ENCODE data around the gene CDAN1.

Gene CDAN1

GRCh38 chr15:42707873-42708544 lies 28.9 kb downstream of the CDAN1 start:
- Histone ChIP-seq H3K27ac (ENCODE audit: low read depth, low read length) (no peak overlapping the region), H3K9me3 (ENCODE audit: control insufficient read depth, insufficient read depth, low read depth, low read length) (no peaks in the 10 kb centered on the region), H3K4me3 (ENCODE audit: low read depth, low read length) (no peak overlapping the region), H3K9ac (ENCODE audit: low read length) (no peak overlapping the region), H3K27me3 (ENCODE audit: control insufficient read depth, insufficient read depth, low read length) (no peaks in the 10 kb centered on the region), H3K36me3 (ENCODE audit: control insufficient read depth, insufficient read depth, low read length) (no peaks in the 10 kb centered on the region), H3K4me1 (ENCODE audit: control insufficient read depth, insufficient read depth, low read length) (no peaks in the 10 kb centered on the region)

GRCh38 chr15:42707068-42707467 lies 29.9 kb downstream of the CDAN1 start:
- Histone ChIP-seq H3K27me3 (ENCODE audit: control insufficient read depth, insufficient read depth, low read length) (no peaks in the 10 kb centered on the region), H3K9me3 (ENCODE audit: control insufficient read depth, insufficient read depth, low read depth, low read length) (no peaks in the 10 kb centered on the region), H3K27ac (ENCODE audit: low read depth, low read length) (no peak overlapping the region)

GRCh38 chr15:42705336-42705735 lies 31.6 kb downstream of the CDAN1 start:
- H3K27ac ChIP-seq (ENCODE audit: low read depth, low read length): no peak overlapping the region
- H3K4me1 ChIP-seq (ENCODE audit: control insufficient read depth, insufficient read depth, low read length): no peaks in the 10 kb centered on the region
- no peaks in the 10 kb centered on the region for H3K27me3 ChIP-seq (ENCODE audit: control insufficient read depth, insufficient read depth, low read length)
- H3K36me3 ChIP-seq (ENCODE audit: control insufficient read depth, insufficient read depth, low read length): no peaks in the 10 kb centered on the region
- no peaks in the 10 kb centered on the region for H3K9me3 ChIP-seq (ENCODE audit: control insufficient read depth, insufficient read depth, low read depth, low read length)
- H3K4me3 ChIP-seq (ENCODE audit: low read depth, low read length): no peak overlapping the region
- no peak overlapping the region for H3K9ac ChIP-seq (ENCODE audit: low read length)

More at GRCh38 chr15:42707068-42707467, 29.9 kb downstream of the CDAN1 start:
- Histone ChIP-seq H3K36me3 (ENCODE audit: control insufficient read depth, insufficient read depth, low read length) (no peaks in the 10 kb centered on the region), H3K4me3 (ENCODE audit: low read depth, low read length) (no peak overlapping the region), H3K4me1 (ENCODE audit: control insufficient read depth, insufficient read depth, low read length) (no peaks in the 10 kb centered on the region), H3K9ac (ENCODE audit: low read length) (no peak overlapping the region)

- H3K9me3 ChIP-seq (ENCODE audit: control insufficient read depth, insufficient read depth, low read depth, low read length): no peaks in the 10 kb centered on the region
- H3K9ac ChIP-seq (ENCODE audit: low read length): no peak overlapping the region
- H3K36me3 ChIP-seq (ENCODE audit: control insufficient read depth, insufficient read depth, low read length): no peaks in the 10 kb centered on the region
- no peaks in the 10 kb centered on the region for H3K4me1 ChIP-seq (ENCODE audit: control insufficient read depth, insufficient read depth, low read length)
- no peaks in the 10 kb centered on the region for H3K27me3 ChIP-seq (ENCODE audit: control insufficient read depth, insufficient read depth, low read length)
- H3K4me3 ChIP-seq (ENCODE audit: low read depth, low read length): no peak overlapping the region
- no peak overlapping the region for H3K27ac ChIP-seq (ENCODE audit: low read depth, low read length)
Measured at GRCh38 chr15:42704492-42704926, 32.4 kb downstream of the CDAN1 start.

- H3K4me1 ChIP-seq (ENCODE audit: control insufficient read depth, insufficient read depth, low read length): no peaks in the 10 kb centered on the region
- H3K36me3 ChIP-seq (ENCODE audit: control insufficient read depth, insufficient read depth, low read length): peaks cover 25% of the 10 kb centered on the region
- H3K9ac ChIP-seq (ENCODE audit: low read length): no peak overlapping the region
- H3K9me3 ChIP-seq (ENCODE audit: control insufficient read depth, insufficient read depth, low read depth, low read length): no peaks in the 10 kb centered on the region
- no peak overlapping the region for H3K27ac ChIP-seq (ENCODE audit: low read depth, low read length)
- H3K27me3 ChIP-seq (ENCODE audit: control insufficient read depth, insufficient read depth, low read length): no peaks in the 10 kb centered on the region
- no peak overlapping the region for H3K4me3 ChIP-seq (ENCODE audit: low read depth, low read length)
Measured at GRCh38 chr15:42696626-42697025, 40.3 kb downstream of the CDAN1 start.

GRCh38 chr15:42695527-42696071 lies 41.3 kb downstream of the CDAN1 start:
- Histone ChIP-seq H3K27me3 (ENCODE audit: control insufficient read depth, insufficient read depth, low read length) (no peaks in the 10 kb centered on the region), H3K27ac (ENCODE audit: low read depth, low read length) (no peak overlapping the region), H3K36me3 (ENCODE audit: control insufficient read depth, insufficient read depth, low read length) (peaks cover 26% of the 10 kb centered on the region), H3K4me3 (ENCODE audit: low read depth, low read length) (no peak overlapping the region), H3K4me1 (ENCODE audit: control insufficient read depth, insufficient read depth, low read length) (no peaks in the 10 kb centered on the region), H3K9me3 (ENCODE audit: control insufficient read depth, insufficient read depth, low read depth, low read length) (no peaks in the 10 kb centered on the region), H3K9ac (ENCODE audit: low read length) (no peak overlapping the region)

- H3K4me3 ChIP-seq (ENCODE audit: low read depth, low read length): no peak overlapping the region
- H3K9me3 ChIP-seq (ENCODE audit: control insufficient read depth, insufficient read depth, low read depth, low read length): no peaks in the 10 kb centered on the region
- peaks cover 26% of the 10 kb centered on the region for H3K36me3 ChIP-seq (ENCODE audit: control insufficient read depth, insufficient read depth, low read length)
- H3K4me1 ChIP-seq (ENCODE audit: control insufficient read depth, insufficient read depth, low read length): no peaks in the 10 kb centered on the region
- H3K27me3 ChIP-seq (ENCODE audit: control insufficient read depth, insufficient read depth, low read length): no peaks in the 10 kb centered on the region
- H3K27ac ChIP-seq (ENCODE audit: low read depth, low read length): no peak overlapping the region
- no peak overlapping the region for H3K9ac ChIP-seq (ENCODE audit: low read length)
Measured at GRCh38 chr15:42694398-42694797, 42.5 kb downstream of the CDAN1 start.

- Histone ChIP-seq H3K27ac (ENCODE audit: low read depth, low read length) (no peak overlapping the region), H3K4me1 (ENCODE audit: control insufficient read depth, insufficient read depth, low read length) (no peaks in the 10 kb centered on the region), H3K27me3 (ENCODE audit: control insufficient read depth, insufficient read depth, low read length) (no peaks in the 10 kb centered on the region), H3K9ac (ENCODE audit: low read length) (no peak overlapping the region), H3K4me3 (ENCODE audit: low read depth, low read length) (no peak overlapping the region), H3K9me3 (ENCODE audit: control insufficient read depth, insufficient read depth, low read depth, low read length) (no peaks in the 10 kb centered on the region), H3K36me3 (ENCODE audit: control insufficient read depth, insufficient read depth, low read length) (peaks cover 26% of the 10 kb centered on the region)
Measured at GRCh38 chr15:42693942-42694341, 43.0 kb downstream of the CDAN1 start.

GRCh38 chr15:42693496-42693895 lies 43.4 kb downstream of the CDAN1 start:
- Histone ChIP-seq H3K9me3 (ENCODE audit: control insufficient read depth, insufficient read depth, low read depth, low read length) (no peaks in the 10 kb centered on the region), H3K9ac (ENCODE audit: low read length) (no peak overlapping the region), H3K36me3 (ENCODE audit: control insufficient read depth, insufficient read depth, low read length) (peaks cover 26% of the 10 kb centered on the region), H3K27ac (ENCODE audit: low read depth, low read length) (no peak overlapping the region), H3K4me1 (ENCODE audit: control insufficient read depth, insufficient read depth, low read length) (no peaks in the 10 kb centered on the region), H3K4me3 (ENCODE audit: low read depth, low read length) (no peak overlapping the region), H3K27me3 (ENCODE audit: control insufficient read depth, insufficient read depth, low read length) (no peaks in the 10 kb centered on the region)

- Histone ChIP-seq H3K4me1 (ENCODE audit: control insufficient read depth, insufficient read depth, low read length) (no peaks in the 10 kb centered on the region), H3K4me3 (ENCODE audit: low read depth, low read length) (no peak overlapping the region), H3K9me3 (ENCODE audit: control insufficient read depth, insufficient read depth, low read depth, low read length) (no peaks in the 10 kb centered on the region), H3K9ac (ENCODE audit: low read length) (no peak overlapping the region), H3K27ac (ENCODE audit: low read depth, low read length) (no peak overlapping the region), H3K36me3 (ENCODE audit: control insufficient read depth, insufficient read depth, low read length) (peaks cover 27% of the 10 kb centered on the region), H3K27me3 (ENCODE audit: control insufficient read depth, insufficient read depth, low read length) (no peaks in the 10 kb centered on the region)
Measured at GRCh38 chr15:42692997-42693396, 43.9 kb downstream of the CDAN1 start.

- Histone ChIP-seq H3K27me3 (ENCODE audit: control insufficient read depth, insufficient read depth, low read length) (no peaks in the 10 kb centered on the region), H3K27ac (ENCODE audit: low read depth, low read length) (no peak overlapping the region), H3K9ac (ENCODE audit: low read length) (no peak overlapping the region), H3K36me3 (ENCODE audit: control insufficient read depth, insufficient read depth, low read length) (peaks cover 29% of the 10 kb centered on the region), H3K4me1 (ENCODE audit: control insufficient read depth, insufficient read depth, low read length) (no peaks in the 10 kb centered on the region), H3K9me3 (ENCODE audit: control insufficient read depth, insufficient read depth, low read depth, low read length) (no peaks in the 10 kb centered on the region), H3K4me3 (ENCODE audit: low read depth, low read length) (no peak overlapping the region)
Measured at GRCh38 chr15:42692536-42692935, 44.4 kb downstream of the CDAN1 start.

Measured in HUES6 (cell line).